Subcutaneous adipose tissue (tissue), 4 donors: ENCODE measurements around the gene SLC2A11. TPM values are rescaled to one million over a fixed set of nuclear protein-coding genes. Genes with fewer than 3 reads are reported as not detected.

Experiments
- total RNA-seq, 4 donors: library from RNA; depleted of rRNA; stranded (reverse); fragments of >200 nt; gene quantifications; one replicate each; pipeline ENCODE4 v1.1.0, GENCODE V29; 2016
- TF ChIP-seq, protein P1 (sequence below): fragments of 450-650 bp; IDR thresholded peaks from one replicate; pipeline ENCODE4 v1.5.1; 2016; ENCODE audit warnings: low read depth, mild to moderate bottlenecking, control low read depth, antibody characterized with exemption, moderate library complexity

The SLC2A11 gene
- 10 to 100 TPM in 1 of 4 donors, 1 to 10 TPM in 3; 4.8 to 10.2 (median 5.5) TPM for total RNA-seq

DNA sequence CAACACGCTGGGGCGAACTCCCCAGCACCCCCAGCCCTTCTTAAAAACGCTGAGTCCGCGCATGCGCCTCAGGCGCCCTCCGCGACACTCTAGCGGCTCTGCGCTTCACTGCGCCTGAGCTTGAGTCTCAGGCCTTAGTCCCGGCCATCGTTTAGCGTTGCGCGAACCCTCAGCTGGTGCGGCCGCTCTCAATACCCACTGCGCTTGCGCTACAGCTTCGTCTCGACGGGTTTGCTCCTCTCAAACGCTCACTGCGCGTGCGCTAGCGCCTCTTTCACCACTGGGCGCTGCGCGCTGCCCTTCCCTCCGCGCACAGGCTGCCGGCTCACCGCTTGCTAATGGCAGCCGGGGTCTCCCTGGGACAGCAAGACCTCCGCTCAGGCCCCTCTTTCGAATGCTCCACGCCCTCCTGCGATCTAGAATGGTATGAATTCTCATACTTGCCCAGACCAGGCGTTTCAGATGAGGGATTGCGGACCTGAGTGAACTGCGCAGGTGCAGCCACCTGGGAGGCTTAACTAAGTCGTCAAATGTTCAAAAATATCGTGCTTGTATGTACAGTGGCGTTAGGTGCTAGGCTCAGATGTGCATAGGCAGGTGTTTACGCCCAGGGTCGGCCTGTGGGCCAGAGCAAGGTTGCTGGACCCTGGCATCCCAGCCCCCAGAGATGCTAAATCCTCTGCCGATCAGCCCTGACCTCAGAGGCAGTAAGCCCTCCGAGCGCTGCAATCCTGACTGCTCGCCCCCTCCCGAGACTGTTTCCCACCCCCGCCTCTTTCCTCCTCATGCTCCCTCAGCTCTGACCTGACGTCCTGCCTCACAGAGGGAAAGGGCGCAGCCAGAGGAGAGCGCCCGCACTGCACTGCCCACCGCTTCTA, at the start of gene SLC2A11:
TSS of gene SLC2A11 (plus strand) at position 270 of the 878 bp plus-strand sequence. CDS start at position 395, 125 bp downstream.
- TF ChIP-seq, protein P1, sequence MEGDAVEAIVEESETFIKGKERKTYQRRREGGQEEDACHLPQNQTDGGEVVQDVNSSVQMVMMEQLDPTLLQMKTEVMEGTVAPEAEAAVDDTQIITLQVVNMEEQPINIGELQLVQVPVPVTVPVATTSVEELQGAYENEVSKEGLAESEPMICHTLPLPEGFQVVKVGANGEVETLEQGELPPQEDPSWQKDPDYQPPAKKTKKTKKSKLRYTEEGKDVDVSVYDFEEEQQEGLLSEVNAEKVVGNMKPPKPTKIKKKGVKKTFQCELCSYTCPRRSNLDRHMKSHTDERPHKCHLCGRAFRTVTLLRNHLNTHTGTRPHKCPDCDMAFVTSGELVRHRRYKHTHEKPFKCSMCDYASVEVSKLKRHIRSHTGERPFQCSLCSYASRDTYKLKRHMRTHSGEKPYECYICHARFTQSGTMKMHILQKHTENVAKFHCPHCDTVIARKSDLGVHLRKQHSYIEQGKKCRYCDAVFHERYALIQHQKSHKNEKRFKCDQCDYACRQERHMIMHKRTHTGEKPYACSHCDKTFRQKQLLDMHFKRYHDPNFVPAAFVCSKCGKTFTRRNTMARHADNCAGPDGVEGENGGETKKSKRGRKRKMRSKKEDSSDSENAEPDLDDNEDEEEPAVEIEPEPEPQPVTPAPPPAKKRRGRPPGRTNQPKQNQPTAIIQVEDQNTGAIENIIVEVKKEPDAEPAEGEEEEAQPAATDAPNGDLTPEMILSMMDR = no peak

GRCh38 chr22:23812378-23812777, 45.3 kb upstream of the SLC2A11 start:
- TF ChIP-seq, protein P1 = no peak

GRCh38 chr22:23815541-23816155, 42.0 kb upstream of the SLC2A11 start:
- TF ChIP-seq, protein P1 = no peak

DNA sequence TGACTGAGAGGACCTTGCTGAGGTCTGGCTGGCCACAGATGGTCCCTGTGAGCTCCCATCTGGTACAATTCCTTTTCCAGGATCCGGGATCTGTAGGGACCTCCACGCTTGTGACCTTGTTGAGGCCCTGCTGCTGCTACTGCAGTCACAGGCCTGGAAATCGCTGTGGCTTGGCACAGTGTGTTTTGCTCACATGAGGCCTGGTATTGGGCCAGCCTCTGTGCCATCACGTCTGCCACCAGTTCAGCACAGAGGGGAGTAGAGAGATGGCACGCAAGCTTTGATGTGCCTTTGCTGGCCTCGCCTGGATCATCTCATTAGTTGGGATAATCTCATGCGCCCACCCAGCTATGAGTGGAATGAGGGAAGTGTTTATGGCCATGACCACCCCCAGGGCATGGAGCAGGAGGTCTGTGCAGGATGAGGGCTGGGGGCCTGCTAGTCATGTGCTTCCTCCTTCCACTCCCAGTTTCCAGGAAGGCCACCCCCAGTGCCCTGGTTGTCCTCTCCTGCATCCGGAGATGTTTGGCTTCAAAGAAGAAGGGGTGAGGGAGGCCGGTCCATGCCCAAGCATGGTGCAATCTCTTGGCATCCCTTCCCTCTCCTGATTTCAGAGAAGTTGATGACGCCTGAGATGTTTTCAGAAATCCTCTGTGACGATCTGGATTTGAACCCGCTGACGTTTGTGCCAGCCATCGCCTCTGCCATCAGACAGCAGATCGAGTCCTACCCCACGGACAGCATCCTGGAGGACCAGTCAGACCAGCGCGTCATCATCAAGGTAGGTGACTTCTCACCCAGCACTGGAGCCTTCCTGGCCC, 41.3 kb upstream of the SLC2A11 start:
- TF ChIP-seq, protein P1 = no peak

DNA sequence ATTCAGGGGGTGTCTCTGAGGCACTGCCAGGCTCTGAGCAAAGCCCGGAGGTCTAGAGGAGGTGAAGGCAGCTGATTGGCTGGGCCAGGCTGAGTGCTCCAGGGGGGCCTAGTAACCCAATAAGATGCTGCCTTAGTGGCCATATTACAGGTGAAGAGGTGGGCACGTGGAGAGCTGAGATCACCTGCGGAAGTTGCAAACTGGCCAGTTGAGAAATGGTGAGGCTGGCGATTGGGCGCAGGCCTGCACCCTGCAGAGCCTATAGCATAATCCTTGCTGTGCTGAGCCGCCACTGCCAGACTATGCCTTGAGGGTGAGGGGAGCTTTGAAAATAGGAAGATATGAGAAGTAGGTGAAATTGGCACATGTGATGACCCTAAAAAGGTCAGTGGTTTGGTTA, 40.5 kb upstream of the SLC2A11 start:
- TF ChIP-seq, protein P1 = no peak

- TF ChIP-seq, protein P1 = no peak
These were observed 39.1 kb upstream of the SLC2A11 start for GRCh38 chr22:23818541-23818940.
